Urinary bladder (tissue), 4 donors: ENCODE data around the gene ASIC2. TPM values are rescaled to one million over a fixed set of nuclear protein-coding genes. Genes with fewer than 3 reads are reported as not detected.
"Not testable (repeated sequence)": the region's sequence is repeated elsewhere in the genome, so short reads cannot be mapped to it uniquely, and the experiment has no call there.

Experiments used
- DNase-seq: peaks from one replicate; pipeline ENCODE4 v3.0.0-alpha.2; 2015; ENCODE audit errors: extremely low spot score
- H3K27ac ChIP-seq: one replicate; pipeline ENCODE4 v1.5.1; 2013; ENCODE audit warnings: low read depth, mild to moderate bottlenecking, moderate library complexity
- H3K36me3 ChIP-seq: one replicate; pipeline ENCODE4 v1.6.1; 2013; ENCODE audit warnings: mild to moderate bottlenecking, moderate library complexity; ENCODE audit not compliant: insufficient read depth
- H3K4me1 ChIP-seq: one replicate; pipeline ENCODE4 v1.6.1; 2013; ENCODE audit warnings: mild to moderate bottlenecking, moderate library complexity; ENCODE audit not compliant: insufficient read depth
- H3K4me3 ChIP-seq: one replicate; pipeline ENCODE4 v1.5.1; 2013; ENCODE audit warnings: low read depth, low read length
- WGBS: extraction: QIAGEN DNeasy Blood & Tissue Kit; methylation state at CpG from one replicate; pipeline ENCODE4 v1.1.7; 2013; 5-methylcytosine and 5-hydroxymethylcytosine counted together
- polyA plus RNA-seq: library from polyadenylated mRNA; stranded (reverse); fragments of 200-250 nt; gene quantifications from one replicate; pipeline ENCODE4 v1.2.3, GENCODE V29; 2013
- total RNA-seq: library from RNA; depleted of rRNA; stranded (reverse); fragments of >200 nt; gene quantifications from one replicate; pipeline ENCODE4 v1.2.3, GENCODE V29; 2014
- donor health status: healthy with polysubstance abuse.
- donor health status: healthy.

The ASIC2 gene
- total and polyA plus RNA-seq, 2 donors: 0.09 to 1.1 TPM

DNA sequence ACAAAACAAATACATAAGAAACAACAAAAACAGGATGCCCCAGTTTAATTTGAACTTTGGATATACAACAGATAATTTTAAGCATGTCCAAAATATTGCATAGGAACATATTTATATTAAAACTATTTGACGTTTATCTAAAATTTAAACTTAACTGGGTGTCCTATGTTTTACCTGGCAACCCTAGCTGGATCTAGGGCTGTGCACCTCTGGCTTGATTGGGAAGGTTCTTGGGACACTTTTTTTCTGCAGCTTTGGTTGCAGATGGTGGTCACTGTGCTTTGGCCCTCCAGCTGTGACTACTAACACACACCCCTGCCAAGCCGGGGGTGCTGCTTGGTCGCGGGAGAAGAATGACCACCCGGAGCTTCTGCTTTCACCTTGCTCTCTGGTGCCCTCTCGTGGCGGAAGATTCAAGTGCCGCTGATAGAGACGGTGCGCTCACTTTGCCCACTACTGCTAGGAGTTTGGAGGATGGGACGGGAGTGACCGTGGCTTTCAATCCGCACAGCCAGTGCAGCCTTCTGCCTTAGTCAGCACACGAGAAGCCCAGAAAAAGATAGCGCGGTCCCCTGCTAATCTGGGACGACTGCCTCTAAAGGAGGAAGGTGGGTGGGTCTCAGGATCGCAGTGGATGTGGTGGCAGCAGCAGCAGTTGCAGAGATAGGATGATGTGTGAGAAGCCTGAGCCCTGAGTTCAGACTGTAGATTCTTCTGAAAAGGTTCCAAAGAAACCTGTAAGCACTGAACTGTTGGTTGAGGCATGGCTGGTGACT is 294.8 kb downstream of the ASIC2 start:
- Histone ChIP-seq H3K4me3 (no peak overlapping the region), H3K4me1 (no peaks in the 10 kb centered on the region), H3K36me3 (no peaks in the 10 kb centered on the region), H3K27ac (no peak overlapping the region)
- 3% methylated on average over 18 of the region's 18 CpGs for WGBS
- DNase-seq: peak; percentile 47

DNA sequence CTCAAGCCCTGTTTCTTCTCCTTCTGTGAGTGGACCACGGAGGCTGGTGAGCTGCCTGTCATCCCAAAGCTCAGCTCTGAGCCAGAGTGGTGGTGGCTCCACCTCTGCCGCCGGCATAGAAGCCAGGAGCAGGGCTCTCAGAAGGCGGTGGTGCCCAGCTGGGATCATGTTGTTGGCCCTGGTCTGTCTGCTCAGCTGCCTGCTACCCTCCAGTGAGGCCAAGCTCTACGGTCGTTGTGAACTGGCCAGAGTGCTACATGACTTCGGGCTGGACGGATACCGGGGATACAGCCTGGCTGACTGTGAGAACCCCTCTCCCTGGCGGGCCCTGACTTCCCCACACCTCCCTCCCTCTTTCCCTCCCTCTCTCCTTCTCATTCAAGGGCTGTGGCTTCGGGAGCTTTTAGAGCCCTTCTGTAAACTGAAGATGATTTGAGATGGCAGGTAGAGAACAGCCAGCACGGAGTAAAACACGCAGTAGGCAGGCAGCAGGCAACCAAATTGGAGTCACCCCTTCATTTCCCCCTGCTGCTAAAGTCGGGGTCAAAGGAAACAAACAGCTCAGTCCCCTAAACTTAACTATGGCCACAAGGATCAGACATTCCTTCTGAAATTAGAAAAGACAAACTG is 297.6 kb downstream of the ASIC2 start:
- WGBS: 63% methylated on average over 14 of the region's 14 CpGs
- no peak overlapping the region for H3K4me3 ChIP-seq
- no peak for DNase-seq
- no peaks in the 10 kb centered on the region for H3K4me1 ChIP-seq
- H3K27ac ChIP-seq: no peak overlapping the region
- no peaks in the 10 kb centered on the region for H3K36me3 ChIP-seq

DNA sequence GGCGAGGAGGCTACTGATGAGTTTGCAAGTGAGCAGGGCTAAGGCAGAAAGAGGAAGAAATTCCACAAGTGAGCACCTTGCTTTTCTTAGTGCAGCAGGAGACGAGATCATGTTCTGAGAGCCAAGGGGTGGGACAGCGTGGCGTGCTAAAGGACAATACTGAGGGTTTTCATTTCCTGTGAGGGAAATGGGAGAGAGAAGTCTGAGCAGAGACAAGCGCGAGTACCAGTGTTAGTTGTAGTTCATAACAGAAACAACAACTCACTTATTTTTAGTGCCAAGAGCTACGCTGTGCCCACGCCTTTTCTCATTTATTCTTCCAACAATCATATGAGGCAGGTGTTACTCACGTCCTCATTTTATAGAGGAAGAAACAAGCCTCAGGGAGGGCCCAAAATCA is 299.1 kb downstream of the ASIC2 start:
- Histone ChIP-seq H3K4me1 (no peaks in the 10 kb centered on the region), H3K27ac (no peak overlapping the region), H3K4me3 (no peak overlapping the region), H3K36me3 (no peaks in the 10 kb centered on the region)
- DNase-seq: no peak
- 75% methylated on average over 9 of the region's 9 CpGs for WGBS

GRCh38 chr17:32992321-32993033 is 300.6 kb downstream of the ASIC2 start:
- H3K4me3 ChIP-seq: no peak overlapping the region
- no peaks in the 10 kb centered on the region for H3K4me1 ChIP-seq
- 51% methylated on average over 13 of the region's 13 CpGs for WGBS
- no peak overlapping the region for H3K27ac ChIP-seq
- no peaks in the 10 kb centered on the region for H3K36me3 ChIP-seq
- DNase-seq: no peak

DNA sequence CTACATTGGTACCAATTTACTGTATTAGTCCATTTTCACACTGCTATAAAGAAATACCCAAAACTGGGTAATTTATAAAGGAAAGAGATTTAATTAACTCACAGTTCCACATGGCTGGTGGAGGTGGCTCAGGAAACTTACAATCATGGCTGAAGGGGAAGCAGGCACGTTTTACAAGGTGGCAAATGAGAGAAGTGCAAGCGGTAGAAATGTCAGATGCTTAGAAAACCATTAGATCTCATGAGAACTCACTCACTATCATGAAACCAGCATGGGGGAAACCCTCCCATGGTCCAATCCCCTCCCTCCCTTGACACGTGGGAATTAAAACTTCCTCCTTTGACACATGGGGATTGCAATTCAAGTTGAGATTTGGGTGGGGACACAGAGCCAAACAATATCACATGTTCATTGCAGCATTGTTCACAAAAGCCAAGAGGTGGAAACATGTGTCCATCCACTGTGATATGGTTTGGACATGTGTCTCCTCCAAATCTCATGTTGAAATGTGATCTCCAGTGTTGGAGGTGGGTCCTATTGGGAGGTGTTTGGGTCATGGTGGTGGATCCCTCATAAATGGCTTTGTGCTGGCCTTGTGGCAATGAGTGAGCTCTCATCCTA is 304.5 kb downstream of the ASIC2 start:
- no peak for DNase-seq
- 70% methylated on average over 3 of the region's 3 CpGs for WGBS
- Histone ChIP-seq H3K27ac (no peak overlapping the region), H3K4me1 (no peaks in the 10 kb centered on the region), H3K36me3 (no peaks in the 10 kb centered on the region), H3K4me3 (no peak overlapping the region)

DNA sequence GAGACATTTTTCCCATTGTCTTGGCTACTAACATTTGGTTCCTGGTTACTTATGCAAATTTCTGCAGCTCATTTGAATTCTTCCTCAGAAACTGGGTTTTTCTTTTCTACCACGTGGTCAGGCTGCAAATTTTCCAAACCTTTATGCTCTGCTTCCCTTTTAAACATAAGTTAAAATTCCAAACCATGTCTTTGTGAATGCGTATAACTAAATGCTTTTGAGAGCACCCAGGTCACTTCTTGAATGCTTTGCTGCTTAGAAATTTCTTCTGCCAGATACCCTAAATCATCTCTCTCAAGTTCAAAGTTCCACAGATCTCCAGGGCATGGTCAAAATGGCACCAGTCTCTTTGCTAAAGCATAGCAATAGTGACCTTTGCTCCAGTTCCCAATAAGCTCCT is 305.2 kb downstream of the ASIC2 start:
- not testable (repeated sequence) for H3K27ac ChIP-seq, H3K4me1 ChIP-seq, H3K36me3 ChIP-seq, DNase-seq, H3K4me3 ChIP-seq
- WGBS: 62% methylated on average over 2 of the region's 2 CpGs

DNA sequence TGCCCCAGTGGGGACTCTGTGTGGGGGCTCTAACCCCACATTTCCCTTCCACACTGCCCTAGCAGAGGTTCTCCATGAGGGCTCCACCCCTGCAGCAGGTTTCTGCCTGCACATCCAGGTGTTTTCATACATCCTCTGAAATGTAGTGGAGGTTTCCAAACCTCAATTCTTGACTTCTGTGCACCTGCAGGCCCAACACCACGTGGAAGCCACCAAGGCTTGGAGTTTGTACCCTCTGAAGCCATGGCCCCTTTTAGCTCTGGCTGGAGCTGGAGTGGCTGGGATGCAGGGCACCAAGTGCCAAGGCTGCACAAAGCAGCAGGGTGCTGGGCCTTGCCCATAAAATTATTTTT is 305.7 kb downstream of the ASIC2 start:
- not testable (repeated sequence) for DNase-seq, H3K4me3 ChIP-seq, H3K36me3 ChIP-seq, H3K27ac ChIP-seq, H3K4me1 ChIP-seq
- WGBS: 30% methylated on average over 1 of the region's 1 CpG

- H3K4me1 ChIP-seq: no peaks in the 10 kb centered on the region
- DNase-seq: no peak
- WGBS: 45% methylated on average over 4 of the region's 4 CpGs
- no peaks in the 10 kb centered on the region for H3K36me3 ChIP-seq
- no peak overlapping the region for H3K4me3 ChIP-seq
- H3K27ac ChIP-seq: no peak overlapping the region
Observed at GRCh38 chr17:32985050-32985756, 307.9 kb downstream of the ASIC2 start.

- H3K4me1 ChIP-seq, H3K4me3 ChIP-seq, H3K36me3 ChIP-seq, DNase-seq, H3K27ac ChIP-seq: not testable (repeated sequence)
- WGBS: 79% methylated on average over 3 of the region's 3 CpGs
Observed at GRCh38 chr17:32981611-32982010, 311.5 kb downstream of the ASIC2 start.

- WGBS: 74% methylated on average over 2 of the region's 2 CpGs
- Histone ChIP-seq H3K27ac (no peak overlapping the region), H3K4me3 (no peak overlapping the region), H3K36me3 (no peaks in the 10 kb centered on the region), H3K4me1 (no peaks in the 10 kb centered on the region)
- no peak for DNase-seq
Observed at GRCh38 chr17:32980230-32980629, 312.9 kb downstream of the ASIC2 start.

DNA sequence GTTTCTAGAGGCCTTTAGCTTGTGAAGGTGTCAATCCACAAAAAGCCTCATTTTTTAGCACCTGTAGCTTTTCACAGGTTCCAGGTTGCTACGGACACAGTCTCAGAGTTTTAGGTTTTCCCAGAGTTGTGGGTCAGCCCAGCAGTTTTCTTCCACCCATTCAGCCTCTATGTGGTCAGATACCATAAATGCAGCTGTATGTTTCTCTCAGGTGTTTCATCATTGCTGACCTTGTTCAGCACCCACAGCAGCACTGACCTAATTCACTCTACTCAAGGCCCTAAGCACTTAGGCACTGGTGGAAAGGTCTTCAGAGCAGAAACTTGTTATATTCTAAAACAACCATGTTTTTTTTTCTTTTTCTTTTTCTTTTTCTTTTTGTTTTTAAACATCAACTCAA is 316.5 kb downstream of the ASIC2 start:
- H3K4me3 ChIP-seq: no peak overlapping the region
- WGBS: 92% methylated on average over 1 of the region's 1 CpG
- no peak for DNase-seq
- H3K4me1 ChIP-seq: no peaks in the 10 kb centered on the region
- H3K27ac ChIP-seq: no peak overlapping the region
- no peaks in the 10 kb centered on the region for H3K36me3 ChIP-seq

- 64% methylated on average over 4 of the region's 4 CpGs for WGBS
- no peak for DNase-seq
- no peaks in the 10 kb centered on the region for H3K4me1 ChIP-seq
- H3K4me3 ChIP-seq: no peak overlapping the region
- H3K27ac ChIP-seq: no peak overlapping the region
- H3K36me3 ChIP-seq: no peaks in the 10 kb centered on the region
Observed at GRCh38 chr17:32976131-32976530, 317.0 kb downstream of the ASIC2 start.

GRCh38 chr17:32971171-32971570 is 321.9 kb downstream of the ASIC2 start:
- no peak for DNase-seq
- H3K4me1 ChIP-seq: no peaks in the 10 kb centered on the region
- no peaks in the 10 kb centered on the region for H3K36me3 ChIP-seq
- no peak overlapping the region for H3K4me3 ChIP-seq
- WGBS: 90% methylated on average over 1 of the region's 1 CpG
- no peak overlapping the region for H3K27ac ChIP-seq
